Adrenal gland (tissue), 5 donors: Measurements from ENCODE around the gene SGMS1.

ENCODE experiments used
- CTCF ChIP-seq, 6 experiments: fragments of 450-650 bp in 4 of 6; fragments of 200-600 bp in 2 of 6; sonication (generic) in 1 of 6; IDR thresholded peaks; 1 replicate in 5 of 6; 2 replicates in 1 of 6; pipeline versions ENCODE4 v1.5.1 to v1.8.0; 2016 to 2021; ENCODE audit warnings: antibody characterized with exemption in 6 of 6, mild to moderate bottlenecking in 2 of 6, moderate library complexity in 1 of 6
- POLR2A ChIP-seq, 2 donors: fragments of 450-650 bp; IDR thresholded peaks; one replicate each; pipeline ENCODE4 v1.6.1; 2017; ENCODE audit warnings: antibody characterized with exemption in 2 of 2, mild to moderate bottlenecking in 2 of 2, moderate library complexity in 1 of 2
- donor health status: DM: no; HTN: no; CAD: no.

GRCh38 chr10:50613150-50613549 lies 10.6 kb downstream of the SGMS1 start:
- TF ChIP-seq CTCF (IDR thresholded peaks at IDR 0.05) (no peak), POLR2A (IDR thresholded peaks at IDR 0.05) (no peak)
